DMS114 treated with DMSO at 0.1 percent for 48 hours (cell line): ENCODE measurements around the gene GRHPR.
"Not testable (repeated sequence)": the region's sequence is repeated elsewhere in the genome, so short reads cannot be mapped to it uniquely, and the experiment has no call there.

Source experiments
- DNase-seq: peaks from one replicate; lab custom pipeline; 2025; ENCODE audit not compliant: unreplicated experiment; lab: John Stamatoyannopoulos, UW

Gene GRHPR

DNA sequence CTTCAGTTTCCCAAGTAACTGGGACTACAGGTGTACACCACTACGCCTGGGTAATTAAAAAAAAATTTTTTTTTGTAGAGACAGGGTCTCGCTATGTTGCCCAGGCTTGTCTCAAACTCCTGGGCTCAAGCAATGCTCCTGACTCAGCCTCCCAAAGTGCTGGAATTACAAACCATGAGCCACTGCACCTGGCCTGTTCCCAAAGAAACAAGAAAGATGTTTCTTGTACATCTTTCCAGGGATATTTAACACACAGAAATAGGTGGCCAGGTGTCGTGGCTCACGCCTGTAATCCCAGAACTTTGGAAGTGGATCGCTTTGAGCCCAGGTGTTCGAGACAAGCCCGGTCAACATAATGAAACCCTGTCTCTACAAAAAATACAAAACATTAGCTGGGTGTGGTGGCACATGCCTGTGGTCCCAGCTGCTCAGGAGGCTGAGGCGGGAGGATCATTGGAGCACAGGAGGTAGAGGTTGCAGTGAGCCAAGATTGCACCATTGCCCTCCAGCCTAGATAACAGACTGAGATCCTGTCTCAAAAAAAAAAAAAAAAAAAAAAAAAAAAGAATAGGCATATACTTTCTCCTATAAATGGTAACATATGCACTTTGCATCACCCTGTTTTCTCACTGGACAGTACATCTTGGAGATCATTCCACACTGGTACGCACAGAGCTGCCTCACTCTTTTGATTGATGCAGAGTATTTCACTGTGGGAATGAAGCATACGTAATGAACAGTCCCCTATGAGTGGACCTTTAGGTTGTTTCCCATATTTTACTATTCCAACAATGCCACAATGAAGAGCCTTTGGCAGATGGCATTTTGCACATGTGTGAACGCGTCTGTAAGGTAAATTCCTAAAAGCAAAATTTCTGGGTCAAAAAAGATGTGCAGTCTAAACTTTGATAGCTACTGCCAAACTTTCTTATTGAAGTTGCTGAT is 2.0 kb upstream of the GRHPR start:
- no peak for DNase-seq

DNA sequence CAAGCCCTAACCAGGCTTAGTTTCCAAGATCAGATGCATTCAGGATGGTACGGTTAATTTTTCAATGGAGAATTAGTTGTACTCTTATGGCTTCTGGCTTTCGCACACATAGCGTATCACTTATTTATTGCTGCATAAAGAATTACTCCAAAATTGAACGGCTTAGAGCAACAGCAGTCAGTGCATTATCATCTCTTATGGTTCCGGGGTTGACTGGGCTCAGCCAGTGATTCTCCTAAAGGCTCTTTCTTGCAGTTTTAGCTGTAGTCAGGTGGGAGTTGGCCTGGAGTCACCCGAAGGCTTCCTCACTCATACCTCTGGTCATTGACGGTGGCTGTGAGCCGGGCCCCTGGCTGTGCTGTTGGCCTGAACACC is 595 bp upstream of the GRHPR start:
- no peak for DNase-seq

DNA sequence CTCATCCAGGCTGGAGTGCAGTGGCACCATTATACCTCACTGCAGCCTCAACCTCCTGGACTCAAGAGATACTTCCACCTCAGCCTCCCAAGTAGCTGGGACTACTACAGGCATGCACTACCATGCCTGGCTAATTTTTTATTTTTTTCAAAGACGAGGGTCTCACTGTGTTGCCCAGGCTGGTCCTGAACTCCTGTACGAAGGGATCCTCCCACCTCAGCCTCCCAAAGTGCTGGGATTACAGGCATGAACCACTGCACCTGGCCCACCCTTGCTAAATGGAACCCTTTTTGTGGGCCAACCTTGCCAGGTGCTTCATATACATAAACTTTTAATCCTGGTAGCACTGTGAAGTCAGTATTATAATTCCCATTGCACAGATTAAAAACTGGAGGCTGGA is 1.0 kb downstream of the GRHPR start:
- DNase-seq = no peak

DNA sequence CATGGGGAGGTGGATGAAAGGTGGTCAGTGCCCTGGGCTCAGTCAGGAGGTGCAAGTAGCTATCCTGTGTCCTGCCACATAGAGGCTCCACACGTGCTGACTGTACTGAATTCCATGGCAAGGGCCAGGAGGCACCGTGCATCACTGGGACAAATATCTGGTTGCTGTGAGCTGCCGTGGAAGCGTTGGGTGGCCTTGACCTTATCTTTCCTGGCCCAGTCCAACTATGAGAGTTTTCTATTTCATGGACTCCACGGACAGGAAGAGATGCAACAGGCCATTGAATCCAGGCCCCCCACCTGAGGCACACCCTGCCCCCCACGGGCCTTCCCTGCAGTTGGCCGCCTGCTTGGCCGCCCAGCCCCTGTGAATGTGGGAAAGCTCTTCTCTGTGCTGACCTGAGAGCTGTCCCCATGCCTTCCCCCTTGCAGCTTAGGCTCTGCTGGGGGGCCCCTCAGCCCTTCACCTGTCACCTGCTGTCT is 1.7 kb downstream of the GRHPR start:
- DNase-seq = no peak

DNA sequence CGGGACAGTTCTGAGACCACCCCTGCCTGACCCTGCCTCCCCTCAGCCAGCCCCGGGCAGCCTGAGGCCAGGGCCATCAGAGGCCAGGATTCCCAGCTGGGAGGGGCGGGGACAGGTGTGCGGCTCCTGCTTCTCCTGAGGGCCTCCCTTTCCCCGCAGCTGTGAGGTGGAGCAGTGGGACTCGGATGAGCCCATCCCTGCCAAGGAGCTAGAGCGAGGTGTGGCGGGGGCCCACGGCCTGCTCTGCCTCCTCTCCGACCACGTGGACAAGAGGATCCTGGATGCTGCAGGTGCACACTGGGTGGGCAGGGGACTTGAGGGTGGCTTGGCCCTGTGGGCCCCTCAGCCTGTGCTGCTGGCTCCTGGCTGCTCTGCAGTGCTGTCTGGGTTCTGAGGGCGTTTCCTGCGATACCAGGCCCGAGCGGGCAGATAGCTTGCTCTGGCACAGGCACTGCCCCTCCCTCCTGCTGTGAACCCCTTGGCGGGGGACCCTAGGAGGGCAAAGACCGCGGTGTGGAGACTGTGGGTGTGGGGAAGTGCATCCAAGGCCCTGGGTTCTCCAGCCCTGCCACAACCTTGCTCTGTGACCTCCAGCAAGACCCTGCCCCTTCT is 2.3 kb downstream of the GRHPR start:
- DNase-seq = no peak

DNA sequence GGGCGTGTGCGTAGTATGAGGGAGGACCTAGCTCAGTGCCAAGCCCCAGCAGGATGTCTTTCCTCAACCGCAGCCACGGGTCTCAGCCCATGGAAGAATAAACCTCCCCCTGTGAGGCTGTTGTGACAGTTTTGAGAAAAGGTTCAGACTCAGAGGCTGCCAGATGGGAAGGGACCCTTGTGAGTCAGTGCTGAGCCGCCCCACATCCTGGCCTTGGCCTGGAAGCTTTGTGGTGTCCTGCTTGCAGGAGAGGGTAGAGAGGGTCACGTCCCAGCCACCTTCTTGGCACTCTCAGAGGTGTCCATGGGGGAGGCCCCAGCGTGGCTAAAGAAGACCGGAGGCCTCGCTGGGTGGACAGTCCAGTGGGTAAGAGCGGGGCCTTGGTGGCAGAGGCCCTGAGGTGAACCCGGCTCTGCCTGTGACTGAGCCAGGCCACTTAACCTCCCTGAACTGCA is 2.8 kb downstream of the GRHPR start:
- DNase-seq = no peak

DNA sequence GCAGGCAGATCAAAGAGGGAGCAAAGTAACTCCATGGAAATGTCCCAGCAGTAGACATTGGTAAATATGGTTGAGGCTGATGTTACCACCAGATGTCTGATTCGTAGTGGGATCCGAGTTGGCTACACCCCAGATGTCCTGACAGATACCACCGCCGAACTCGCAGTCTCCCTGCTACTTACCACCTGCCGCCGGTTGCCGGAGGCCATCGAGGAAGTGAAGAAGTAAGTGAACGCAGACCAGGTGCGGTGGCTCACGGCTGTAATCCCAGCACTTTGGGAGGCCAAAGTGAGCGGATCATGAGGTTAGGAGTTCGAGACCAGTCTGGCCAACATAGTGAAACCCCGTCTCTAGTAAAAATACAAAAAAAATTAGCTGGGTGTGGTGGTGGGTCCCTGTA is 3.9 kb downstream of the GRHPR start:
- not testable (repeated sequence) for DNase-seq

DNA sequence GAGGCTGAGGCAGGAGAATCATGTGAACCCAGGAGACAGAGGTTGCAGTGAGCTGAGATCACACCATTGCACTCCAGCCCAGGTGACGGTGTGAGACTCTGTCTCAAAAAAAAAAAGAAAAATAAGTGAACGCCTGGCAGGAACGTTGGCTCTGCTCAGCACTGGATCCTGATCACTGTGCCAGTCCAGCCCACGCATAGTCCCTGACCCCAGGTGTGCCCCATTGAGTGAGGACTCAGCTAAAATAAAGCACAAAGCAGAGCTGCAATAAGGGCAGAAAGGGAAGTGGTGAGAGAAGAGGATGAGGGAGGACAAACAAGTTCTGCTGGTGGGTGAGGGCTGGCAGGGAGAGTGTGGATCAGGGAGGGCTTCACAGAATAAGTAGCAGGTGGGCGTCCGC is 4.3 kb downstream of the GRHPR start:
- DNase-seq = no peak

DNA sequence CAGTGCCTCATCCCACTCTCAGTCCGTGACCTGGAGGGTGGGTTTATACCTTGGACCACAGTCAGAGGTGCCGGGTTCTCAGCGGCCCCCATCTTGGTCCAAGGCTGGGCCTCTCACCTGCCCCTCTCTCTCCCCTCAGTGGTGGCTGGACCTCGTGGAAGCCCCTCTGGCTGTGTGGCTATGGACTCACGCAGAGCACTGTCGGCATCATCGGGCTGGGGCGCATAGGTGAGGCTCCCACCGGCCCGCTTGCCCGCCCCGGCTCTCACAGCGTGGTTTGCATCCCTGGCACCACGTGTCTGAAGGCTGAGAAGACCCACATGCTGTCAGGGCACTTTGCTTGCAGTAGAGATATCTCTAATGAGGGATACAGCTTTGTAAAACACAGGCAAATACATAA is 5.8 kb downstream of the GRHPR start:
- no peak for DNase-seq

DNA sequence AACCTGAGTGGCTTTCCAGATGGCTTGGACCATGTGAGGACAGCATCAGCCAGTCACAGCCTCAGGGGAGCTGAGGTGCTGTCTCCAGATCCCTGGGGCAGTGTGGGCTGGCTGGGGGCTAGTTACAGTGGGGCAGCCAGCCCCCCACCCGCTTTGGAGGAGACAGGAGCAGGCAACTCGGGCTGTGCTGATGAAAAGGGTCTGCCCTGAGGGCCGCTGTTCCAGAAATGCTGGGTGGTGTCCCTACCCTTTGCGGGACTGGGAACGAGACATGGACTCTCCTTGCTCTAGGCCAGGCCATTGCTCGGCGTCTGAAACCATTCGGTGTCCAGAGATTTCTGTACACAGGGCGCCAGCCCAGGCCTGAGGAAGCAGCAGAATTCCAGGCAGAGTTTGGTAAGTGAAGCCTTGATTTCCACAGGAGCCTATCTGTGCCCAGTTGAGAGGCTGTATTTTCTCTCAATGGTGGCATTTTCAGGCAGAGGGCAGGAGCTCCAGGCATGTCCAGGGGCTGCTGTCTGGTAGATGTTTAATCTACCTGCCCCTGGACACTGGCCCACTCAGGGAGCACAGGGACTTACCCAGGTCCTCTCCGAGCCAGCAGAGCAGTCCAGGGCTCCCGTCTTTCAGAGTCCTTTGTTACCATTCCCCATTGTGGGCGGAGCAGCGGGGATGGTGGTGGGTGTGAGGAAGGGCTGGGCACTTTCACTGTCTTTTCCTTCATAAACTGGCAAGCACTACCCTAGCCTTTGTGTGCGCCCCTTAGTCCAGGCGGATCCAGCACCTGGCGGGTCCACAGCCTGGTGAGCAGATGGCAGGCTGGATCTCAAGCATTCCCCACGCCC is 7.2 kb downstream of the GRHPR start:
- no peak for DNase-seq

DNA sequence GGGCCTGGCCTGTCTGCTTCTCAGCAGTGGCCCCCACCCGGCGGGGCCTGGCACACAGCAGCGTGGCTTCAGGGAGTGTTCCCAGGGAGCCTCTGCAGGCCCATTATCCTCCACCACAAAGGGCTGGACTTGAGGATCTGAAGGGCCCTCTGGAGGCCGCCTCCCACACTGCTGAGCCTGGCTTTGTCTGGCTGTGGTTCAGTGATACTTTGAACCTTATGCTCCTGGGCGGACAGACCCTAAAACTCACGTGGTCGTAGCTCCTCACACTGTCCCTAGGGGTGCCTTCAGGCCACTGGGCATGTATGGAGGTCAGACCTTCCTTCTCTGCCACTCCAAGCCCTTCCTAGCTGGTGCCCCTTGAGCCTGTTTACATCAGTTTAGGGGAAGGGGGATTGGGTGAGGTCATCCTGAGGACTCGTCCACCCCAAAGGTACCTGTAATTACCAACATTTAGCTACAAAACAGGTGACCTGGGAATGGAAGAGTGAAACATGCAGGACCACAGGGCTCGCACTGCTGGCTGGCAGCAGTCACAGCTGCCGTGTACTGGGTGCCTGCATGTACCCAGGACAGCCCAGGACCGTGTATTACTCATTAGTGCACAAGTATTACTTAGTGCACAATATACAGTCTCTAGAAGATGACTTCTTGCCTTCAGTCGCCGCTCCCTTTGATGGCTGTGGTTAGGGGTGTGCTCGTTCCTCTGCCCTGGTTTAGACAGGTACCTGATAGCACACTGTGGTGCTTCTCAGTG is 8.5 kb downstream of the GRHPR start:
- DNase-seq = no peak

DNA sequence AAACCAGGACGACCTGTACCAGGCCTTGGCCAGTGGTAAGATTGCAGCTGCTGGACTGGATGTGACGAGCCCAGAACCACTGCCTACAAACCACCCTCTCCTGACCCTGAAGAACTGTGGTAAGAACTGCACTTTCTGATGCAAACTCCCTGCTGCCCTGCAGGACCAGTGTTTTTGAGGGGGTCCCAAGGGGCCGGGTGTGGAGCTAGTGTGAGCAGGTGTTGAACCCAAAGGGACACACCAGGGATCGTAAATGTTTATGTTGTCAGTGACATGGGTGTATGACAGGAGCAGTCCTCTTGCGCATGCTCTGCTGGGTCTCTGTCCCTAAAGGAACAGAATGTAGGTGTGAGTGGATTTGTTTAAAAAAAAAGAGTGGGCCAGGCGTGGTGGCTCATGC is 9.5 kb downstream of the GRHPR start:
- DNase-seq = no peak

DNA sequence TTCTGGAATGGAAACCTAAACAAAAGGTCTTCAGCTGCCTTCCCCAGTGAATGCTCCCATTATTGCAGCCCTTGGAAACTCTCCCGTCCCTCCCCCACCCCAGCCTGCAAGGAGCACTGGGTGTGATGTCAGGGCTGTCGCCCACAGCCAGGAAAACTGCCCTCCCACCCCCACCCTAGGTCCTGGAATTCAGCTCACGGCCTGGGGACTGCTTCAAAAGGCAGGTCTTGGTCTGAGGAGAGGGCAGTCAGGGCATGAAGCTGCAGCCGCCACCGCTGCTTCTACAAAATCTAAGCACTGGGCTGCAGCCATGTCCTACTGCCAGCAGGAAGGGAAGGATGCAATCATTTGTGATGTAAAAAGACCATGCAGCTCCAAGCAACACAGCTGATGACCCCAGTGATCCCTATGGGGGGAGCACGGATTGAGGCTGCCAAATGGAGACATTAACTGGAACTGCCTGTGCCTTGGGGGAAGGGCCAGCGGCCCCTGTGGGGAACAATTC is 11.4 kb downstream of the GRHPR start:
- DNase-seq = no peak

DNA sequence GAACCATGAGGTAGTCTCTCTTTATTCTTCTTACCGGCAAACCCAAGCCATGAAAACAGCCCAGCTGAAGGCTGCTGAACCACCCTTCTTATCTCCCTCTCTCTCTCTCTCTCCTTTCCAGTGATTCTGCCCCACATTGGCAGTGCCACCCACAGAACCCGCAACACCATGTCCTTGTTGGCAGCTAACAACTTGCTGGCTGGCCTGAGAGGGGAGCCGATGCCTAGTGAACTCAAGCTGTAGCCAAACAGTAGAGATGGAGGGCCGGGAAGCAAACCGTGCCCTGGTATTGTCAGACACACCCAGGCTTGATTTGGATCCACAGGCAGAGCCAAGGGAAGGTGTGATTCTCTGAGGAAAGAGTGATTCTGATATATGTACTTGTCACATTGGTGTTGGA is 14.0 kb downstream of the GRHPR start:
- no peak for DNase-seq

DNA sequence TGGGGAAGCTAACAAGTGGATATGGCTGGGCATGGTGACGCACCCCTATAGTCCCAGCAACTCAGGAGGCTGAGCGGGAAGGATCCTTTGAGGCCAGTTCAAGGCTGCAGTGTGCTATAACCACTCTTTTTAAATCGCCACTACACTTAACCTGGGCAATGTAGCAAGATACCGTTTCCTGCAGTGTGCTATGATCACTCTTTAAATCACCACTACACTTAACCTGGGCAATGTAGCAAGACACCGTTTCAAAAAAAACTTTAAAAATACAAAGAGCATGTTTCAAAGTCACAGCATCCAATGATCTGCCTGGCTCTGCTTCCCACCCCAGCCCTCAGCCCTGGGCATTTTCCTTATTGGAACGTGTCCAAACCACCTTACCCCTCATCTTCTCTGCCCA is 14.5 kb downstream of the GRHPR start:
- no peak for DNase-seq

DNA sequence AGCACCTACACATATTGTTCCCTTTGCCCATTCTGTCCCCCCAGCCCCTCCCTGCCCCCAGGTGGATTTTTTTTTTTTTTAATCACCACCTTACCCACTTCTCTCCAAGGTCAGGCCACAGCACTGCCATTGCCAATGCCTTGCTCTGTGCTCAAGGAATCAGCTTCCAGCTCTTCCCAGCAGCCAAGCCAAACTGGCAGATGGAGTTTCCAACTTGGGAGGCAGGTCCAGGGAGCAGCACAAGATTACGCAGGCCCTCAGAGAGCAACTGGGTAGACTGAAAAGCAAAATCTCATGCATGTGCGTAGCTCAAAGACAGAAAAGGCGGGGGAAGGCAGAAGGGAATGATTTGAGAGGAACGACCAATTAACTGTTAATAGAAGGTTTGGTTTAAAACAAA is 15.1 kb downstream of the GRHPR start:
- no peak for DNase-seq

DNA sequence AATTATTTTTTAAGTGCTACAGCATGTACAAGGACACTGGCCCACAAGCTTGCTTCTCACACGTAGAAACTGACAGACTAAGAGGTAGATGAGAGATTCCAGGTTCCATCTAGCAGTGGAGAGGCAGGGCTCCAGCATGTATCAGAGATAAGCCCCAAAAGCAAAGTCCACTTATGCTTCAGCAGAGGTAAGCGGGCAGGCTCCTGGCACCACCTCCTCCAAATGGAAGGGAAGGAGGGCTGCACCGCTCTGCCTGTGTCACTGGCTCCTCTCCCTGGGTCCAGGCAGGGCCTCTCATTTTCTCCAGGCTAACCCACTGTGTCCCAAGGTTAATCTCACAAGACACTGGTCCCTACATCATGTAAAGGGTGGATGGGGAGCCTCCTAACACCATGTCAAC is 15.9 kb downstream of the GRHPR start:
- no peak for DNase-seq

DNA sequence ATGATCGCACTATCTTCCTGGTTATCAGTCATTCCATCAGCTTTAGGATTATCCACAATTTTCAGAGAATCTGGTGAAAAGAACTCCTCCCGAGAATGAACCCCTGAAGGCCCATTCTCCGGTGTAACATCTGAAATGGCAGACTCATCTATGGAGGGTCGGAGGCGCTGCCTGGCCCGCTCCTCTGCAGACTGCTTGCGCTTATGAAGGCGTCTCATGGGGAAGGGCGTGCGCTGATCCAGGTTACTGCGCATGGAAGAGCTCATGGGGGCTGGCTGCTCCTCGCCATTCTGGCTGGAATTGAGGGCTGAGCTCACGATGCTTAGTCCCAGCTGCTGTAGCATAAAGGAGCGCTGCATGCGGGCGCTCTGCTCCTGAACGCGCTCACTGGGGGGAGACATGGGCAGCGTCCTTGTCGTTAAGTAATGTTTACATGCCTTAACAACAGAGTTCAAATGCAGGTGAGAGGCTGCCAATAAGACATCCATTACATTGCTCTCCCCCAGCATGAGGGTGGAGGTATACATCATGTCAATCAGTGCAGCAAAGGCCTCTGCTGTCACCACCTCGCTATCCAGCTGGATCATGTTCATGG is 19.4 kb downstream of the GRHPR start:
- DNase-seq = no peak

DNA sequence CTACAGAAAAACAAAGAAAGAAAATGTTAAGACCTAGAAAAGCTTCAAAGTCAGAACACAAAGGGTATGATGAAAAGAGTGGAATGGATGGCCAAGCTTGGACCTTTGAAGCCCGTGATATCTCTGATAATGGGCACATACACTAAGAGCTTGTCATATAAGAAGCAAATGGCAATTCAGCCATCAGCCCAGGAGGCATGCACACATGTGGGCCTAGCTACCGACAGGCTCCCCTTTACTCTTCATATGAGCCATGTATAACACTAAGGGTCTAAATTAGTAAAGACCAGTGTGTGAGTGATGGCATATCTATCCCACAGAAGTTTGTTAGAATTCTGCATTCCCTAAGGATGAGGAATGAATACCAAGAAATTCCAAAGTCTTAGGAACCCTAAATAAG is 20.1 kb downstream of the GRHPR start:
- DNase-seq = no peak

DNA sequence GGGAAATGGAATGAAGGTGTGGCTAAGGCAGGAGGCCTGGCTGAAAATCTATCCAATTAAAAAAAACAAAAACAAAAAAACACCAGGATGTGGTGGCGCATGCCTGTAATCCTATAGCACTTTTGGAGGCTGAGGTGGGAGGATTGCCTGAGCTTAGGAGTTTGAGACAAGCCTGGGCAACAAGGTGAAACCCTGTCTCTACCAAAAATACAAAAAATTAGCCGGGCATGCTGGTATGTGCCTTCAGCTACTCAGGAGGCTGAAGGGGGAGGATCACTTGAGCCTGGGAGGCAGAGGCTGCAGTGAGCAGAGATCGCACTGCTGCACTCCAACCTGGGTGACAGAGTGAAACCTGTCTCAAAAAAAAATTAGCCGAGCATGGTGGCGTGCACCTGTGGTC is 21.1 kb downstream of the GRHPR start:
- DNase-seq = no peak
